Breast epithelium (tissue), 4 donors: ENCODE data around the gene SLC26A2. TPM values are rescaled to one million over a fixed set of nuclear protein-coding genes. Genes with fewer than 3 reads are reported as not detected.

Experiments
- DNase-seq, 2 donors: peaks; one replicate each; pipeline ENCODE4 v3.0.0-alpha.2; 2019; ENCODE audit warnings: low spot score in 2 of 2
- H3K27ac ChIP-seq, 2 donors: fragments of 200-600 bp; sonication (generic) in 1 of 2; one replicate each; pipeline ENCODE4 v1.5.1; 2016 to 2019; ENCODE audit warnings: mild to moderate bottlenecking in 1 of 2
- H3K27me3 ChIP-seq, 2 donors: fragments of 200-600 bp; sonication (generic) in 1 of 2; one replicate each; pipeline versions ENCODE4 v1.5.1 to v1.6.0; 2017 to 2019; ENCODE audit warnings: control low read depth in 1 of 2, mild to moderate bottlenecking in 1 of 2
- H3K36me3 ChIP-seq: fragments of 200-600 bp; one replicate; pipeline ENCODE4 v1.5.1; 2019
- H3K4me1 ChIP-seq, 2 donors: fragments of 200-600 bp; sonication (generic); one replicate each; pipeline ENCODE4 v1.5.1; 2016 to 2019; ENCODE audit warnings: control low read depth in 1 of 2
- H3K4me3 ChIP-seq, 3 donors: fragments of 200-600 bp; sonication (generic); 1 replicate in 2 of 3; 2 replicates in 1 of 3; pipeline ENCODE4 v1.5.1; 2016 to 2019; ENCODE audit warnings: mild to moderate bottlenecking in 3 of 3, moderate library complexity in 2 of 3
- H3K9me3 ChIP-seq, 2 donors: fragments of 200-600 bp; sonication (generic) in 1 of 2; one replicate each; pipeline ENCODE4 v1.5.1; 2016 to 2019; ENCODE audit warnings: control low read depth in 1 of 2
- POLR2A ChIP-seq: fragments of 450-650 bp; IDR thresholded peaks from one replicate; pipeline ENCODE4 v1.6.1; 2016; ENCODE audit warnings: antibody characterized with exemption, mild to moderate bottlenecking, moderate library complexity
- POLR2AphosphoS5 ChIP-seq, 3 donors: sonication (generic); formaldehyde crosslinking; IDR thresholded peaks; one replicate each; pipeline ENCODE4 v1.6.1; 2017; ENCODE audit warnings: antibody characterized with exemption in 3 of 3
- intact Hi-C: fragments of 100-400 bp; cut with DNase I; formaldehyde crosslinking; loops from one replicate; pipeline ENCODE4 v1.15.1; 2023; ENCODE audit warnings: low total_unique reads
- total RNA-seq, 3 donors: library from RNA; depleted of rRNA; stranded (reverse); fragments of >200 nt; gene quantifications; one replicate each; pipeline ENCODE4 v1.1.0, GENCODE V29; 2016
- TF ChIP-seq, protein P1 (sequence below), 3 donors: fragments of 450-650 bp; IDR thresholded peaks; one replicate each; pipeline ENCODE4 v1.5.1; 2016 to 2017; ENCODE audit warnings: antibody characterized with exemption in 3 of 3, mild to moderate bottlenecking in 3 of 3, moderate library complexity in 3 of 3

The SLC26A2 gene
- total RNA-seq, 3 donors from 2014 or later: 10.6 to 103 (median 30.2) TPM

DNA sequence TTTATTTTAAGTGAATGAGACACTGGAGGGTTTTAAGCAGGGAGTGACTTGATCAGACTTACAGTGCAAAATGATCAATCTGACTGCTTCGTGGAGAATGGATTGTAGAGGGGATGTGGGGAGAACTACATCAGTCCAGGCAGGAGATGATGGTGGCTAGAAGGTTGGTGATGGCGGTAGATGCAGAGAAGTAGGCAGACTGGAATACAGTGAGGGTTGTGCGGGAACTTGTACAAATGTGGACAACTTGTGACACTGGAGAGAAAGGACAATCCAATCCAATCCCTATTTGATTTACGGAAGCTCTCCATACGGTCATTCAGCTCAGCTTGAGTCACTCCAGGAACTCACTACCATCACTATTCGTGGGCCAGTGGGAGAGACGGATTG lies 39.3 kb downstream of the SLC26A2 start:
- Histone ChIP-seq H3K36me3 (no peaks in the 10 kb centered on the region), H3K27me3 (no peaks in the 10 kb centered on the region), H3K4me3 (peak overlapping the region; percentile 86 to 90 (median 88)), H3K4me1 (peaks cover 2 to 9% of the 10 kb centered on the region in 2 donors), H3K27ac (peak overlapping the region; percentile 94 to 97), H3K9me3 (no peaks in the 10 kb centered on the region)
- TF ChIP-seq POLR2AphosphoS5 (IDR thresholded peaks at IDR 0.05) (no peak), POLR2A (no peak)
- TF ChIP-seq, protein P1, sequence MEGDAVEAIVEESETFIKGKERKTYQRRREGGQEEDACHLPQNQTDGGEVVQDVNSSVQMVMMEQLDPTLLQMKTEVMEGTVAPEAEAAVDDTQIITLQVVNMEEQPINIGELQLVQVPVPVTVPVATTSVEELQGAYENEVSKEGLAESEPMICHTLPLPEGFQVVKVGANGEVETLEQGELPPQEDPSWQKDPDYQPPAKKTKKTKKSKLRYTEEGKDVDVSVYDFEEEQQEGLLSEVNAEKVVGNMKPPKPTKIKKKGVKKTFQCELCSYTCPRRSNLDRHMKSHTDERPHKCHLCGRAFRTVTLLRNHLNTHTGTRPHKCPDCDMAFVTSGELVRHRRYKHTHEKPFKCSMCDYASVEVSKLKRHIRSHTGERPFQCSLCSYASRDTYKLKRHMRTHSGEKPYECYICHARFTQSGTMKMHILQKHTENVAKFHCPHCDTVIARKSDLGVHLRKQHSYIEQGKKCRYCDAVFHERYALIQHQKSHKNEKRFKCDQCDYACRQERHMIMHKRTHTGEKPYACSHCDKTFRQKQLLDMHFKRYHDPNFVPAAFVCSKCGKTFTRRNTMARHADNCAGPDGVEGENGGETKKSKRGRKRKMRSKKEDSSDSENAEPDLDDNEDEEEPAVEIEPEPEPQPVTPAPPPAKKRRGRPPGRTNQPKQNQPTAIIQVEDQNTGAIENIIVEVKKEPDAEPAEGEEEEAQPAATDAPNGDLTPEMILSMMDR (IDR thresholded peaks at IDR 0.05): no peak
- intact Hi-C loops: loop anchor here (5.0 kb wide), 1 partner anchor 508 kb away; no protein-coding TSS in a partner anchor
- DNase-seq: no peak

DNA sequence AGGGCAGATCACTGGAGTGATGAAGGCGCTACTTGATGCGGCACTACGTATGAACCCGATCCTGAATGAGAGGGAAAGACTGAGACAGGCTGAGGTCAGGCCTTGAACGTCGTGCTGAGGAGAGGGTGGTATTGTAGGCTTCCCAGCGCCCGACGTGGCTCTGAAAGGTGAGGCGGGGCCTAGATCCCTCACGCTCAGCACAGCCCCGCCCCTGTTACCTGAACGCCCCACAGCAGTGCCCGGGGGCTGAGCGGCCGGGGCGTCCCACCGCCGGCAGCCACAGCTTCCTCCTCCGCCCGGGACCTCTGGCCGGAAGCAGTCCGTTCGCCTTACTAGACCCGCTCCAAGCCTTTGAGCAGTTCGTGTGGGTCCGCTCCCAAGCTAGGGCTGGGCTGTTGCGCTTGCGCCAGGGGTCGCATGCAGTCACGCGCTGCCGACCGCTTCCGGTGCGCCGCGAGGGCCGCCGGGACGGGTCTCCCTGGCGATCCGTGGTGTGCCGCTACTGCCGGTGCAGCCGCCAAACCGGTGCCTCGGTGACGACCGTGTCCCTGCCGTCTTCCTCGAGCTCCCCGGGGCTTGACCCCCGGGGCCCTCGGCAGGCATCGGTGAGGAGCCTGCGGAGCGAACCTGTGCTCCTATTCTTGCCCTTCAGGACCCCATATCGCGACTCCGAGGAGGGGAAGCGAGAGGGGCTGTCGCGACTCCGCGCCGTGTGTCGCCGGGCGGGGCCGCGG lies 39.9 kb downstream of the SLC26A2 start, which contains the start of the genes HMGXB3 and TIGD6:
Gene HMGXB3, plus strand, starts transcription at position 484 of the 734 bp plus-strand sequence. CDS start 4,114 bp downstream, outside the sequence.
Gene TIGD6, minus strand, starts transcription at position 399 of the 734 bp plus-strand sequence. CDS start 4,306 bp downstream, outside the sequence.
- Histone ChIP-seq H3K27ac (peak within 1 kb of the TSS; percentile 94 to 97), H3K36me3 (no peaks in the 10 kb centered on the region), H3K9me3 (no peaks in the 10 kb centered on the region), H3K27me3 (no peaks in the 10 kb centered on the region), H3K4me3 (peak within 1 kb of the TSS; percentile 86 to 90 (median 88)), H3K4me1 (peaks cover 2 to 9% of the 10 kb centered on the region in 2 donors)
- peak; percentile 38 for TF ChIP-seq POLR2A
- TF ChIP-seq POLR2AphosphoS5 (IDR thresholded peaks at IDR 0.05): peak; percentile 79 to 94 (median 89)
- TF ChIP-seq, protein P1 (IDR thresholded peaks at IDR 0.05): peak in 1 of 3 donors; percentile 16
- DNase-seq: peak; percentile 89
- intact Hi-C loops: no loop called here

DNA sequence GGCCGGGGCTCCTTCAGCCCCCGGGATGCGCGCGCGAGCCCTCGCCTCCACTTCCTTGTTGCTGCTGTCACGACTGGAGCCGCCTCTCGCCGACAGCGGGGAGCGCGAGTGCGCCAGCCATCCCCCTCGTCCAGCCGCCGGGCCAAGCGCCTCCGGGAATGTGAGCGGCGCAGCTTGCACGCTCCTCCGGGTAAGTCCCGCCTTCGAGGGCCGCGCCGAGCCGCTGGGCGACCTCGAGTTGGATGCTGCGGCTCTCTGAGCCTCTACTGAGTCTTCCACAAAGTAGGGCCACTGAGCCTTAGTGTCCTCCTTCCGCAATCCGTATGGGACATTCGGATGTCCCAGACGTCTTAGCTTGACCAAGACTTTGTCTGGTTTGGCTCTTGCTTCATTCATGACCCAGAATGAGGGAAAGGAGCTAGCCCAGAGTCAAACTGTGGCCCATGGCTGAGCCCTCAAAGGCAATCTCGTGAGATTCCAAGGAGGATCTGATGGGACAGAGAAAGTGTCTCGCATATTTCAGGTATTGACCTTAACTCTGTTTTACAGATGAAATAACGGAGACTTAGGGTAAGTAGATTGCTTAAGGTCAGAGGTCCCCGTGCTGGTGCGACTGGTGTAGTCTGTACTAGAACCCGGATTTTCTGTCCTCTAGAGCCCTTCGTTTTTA lies 40.6 kb downstream of the SLC26A2 start:
- TF ChIP-seq POLR2AphosphoS5 (IDR thresholded peaks at IDR 0.05) (no peak), POLR2A (no peak)
- TF ChIP-seq, protein P1 (IDR thresholded peaks at IDR 0.05): no peak
- peaks cover 0 to 9% of the 10 kb centered on the region in 2 donors for H3K4me1 ChIP-seq
- H3K36me3 ChIP-seq: no peaks in the 10 kb centered on the region
- no peak for DNase-seq
- peak overlapping the region; percentile 86 to 90 (median 88) for H3K4me3 ChIP-seq
- intact Hi-C loops: no loop called here
- H3K27ac ChIP-seq: peak overlapping the region; percentile 94 to 97
- H3K9me3 ChIP-seq: no peaks in the 10 kb centered on the region
- no peaks in the 10 kb centered on the region for H3K27me3 ChIP-seq

DNA sequence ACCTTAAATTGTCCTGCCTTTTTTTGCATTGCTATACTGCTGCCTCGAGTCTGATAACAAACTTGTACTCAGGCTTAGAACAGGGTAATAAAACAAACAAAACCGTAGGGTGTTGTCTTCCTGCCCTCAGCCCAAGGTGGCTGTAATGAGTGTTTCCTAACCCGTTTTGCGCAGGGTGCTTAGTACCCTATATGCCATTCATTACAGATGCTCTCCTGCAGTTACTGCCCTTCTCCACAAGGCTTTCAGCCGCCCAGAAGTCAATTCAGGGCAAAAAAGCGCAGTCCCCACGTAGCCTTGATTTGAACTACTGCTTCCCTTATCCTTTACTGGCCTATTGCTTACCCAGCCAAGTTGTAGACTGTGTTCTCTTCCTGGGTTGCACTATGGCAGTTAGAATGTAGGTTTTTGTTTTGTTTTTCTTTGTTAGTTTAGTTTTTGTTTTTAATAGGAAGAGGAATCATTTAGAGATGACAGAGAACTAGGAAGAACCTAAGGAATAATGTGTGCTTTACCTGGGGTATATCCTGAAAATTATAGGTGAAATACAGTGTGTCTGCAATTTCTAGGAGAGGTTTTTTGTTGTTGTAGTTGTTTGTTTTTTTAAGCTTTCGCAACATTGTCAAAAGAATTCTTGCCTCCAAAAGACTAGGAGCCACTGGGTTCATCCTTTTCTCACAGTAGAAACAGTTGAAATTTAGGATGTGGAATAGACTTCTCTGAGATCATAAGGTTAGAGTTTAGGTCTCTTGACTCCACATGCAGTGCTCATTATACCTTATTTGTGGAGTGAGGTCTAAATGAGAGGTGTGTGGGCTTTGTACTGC lies 41.3 kb downstream of the SLC26A2 start:
- peak overlapping the region; percentile 94 to 97 for H3K27ac ChIP-seq
- TF ChIP-seq, protein P1 (IDR thresholded peaks at IDR 0.05): peak; percentile 63 to 73 (median 64)
- no peak for TF ChIP-seq POLR2A
- no peaks in the 10 kb centered on the region for H3K36me3 ChIP-seq
- intact Hi-C loops: no loop called here
- peaks cover 0 to 9% of the 10 kb centered on the region in 2 donors for H3K4me1 ChIP-seq
- H3K27me3 ChIP-seq: no peaks in the 10 kb centered on the region
- H3K9me3 ChIP-seq: no peaks in the 10 kb centered on the region
- no peak for DNase-seq
- H3K4me3 ChIP-seq: peak overlapping the region; percentile 86 to 90 (median 88)
